SJCRH30 (cell line): ENCODE results near the gene SLC23A1. TPM values are rescaled to one million over a fixed set of nuclear protein-coding genes. Genes with fewer than 3 reads are reported as not detected.
"Not testable (repeated sequence)": the region's sequence is repeated elsewhere in the genome, so short reads cannot be mapped to it uniquely, and the experiment has no call there.

Experiments
- DNase-seq, 2 experiments: peaks; one replicate each; pipeline ENCODE4 v3.0.0-alpha.2; 2015 to 2020
- H3K27ac ChIP-seq: fragments of 250-450 bp; sonication (Bioruptor Pico); 2 replicates; pipeline ENCODE4 v1.5.1; 2020; ENCODE audit warnings: mild to moderate bottlenecking, moderate library complexity
- H3K27me3 ChIP-seq: fragments of 250-450 bp; sonication (Bioruptor Pico); 2 replicates; pipeline ENCODE4 v1.5.1; 2020; ENCODE audit warnings: mild to moderate bottlenecking, moderate library complexity
- H3K36me3 ChIP-seq: fragments of 250-450 bp; sonication (Bioruptor Pico); 2 replicates; pipeline ENCODE4 v1.5.1; 2020; ENCODE audit warnings: mild to moderate bottlenecking, moderate library complexity
- H3K4me1 ChIP-seq: fragments of 250-450 bp; sonication (Bioruptor Pico); 2 replicates; pipeline ENCODE4 v1.5.1; 2020; ENCODE audit warnings: mild to moderate bottlenecking, moderate library complexity
- H3K4me3 ChIP-seq: fragments of 250-450 bp; sonication (Bioruptor Pico); 2 replicates; pipeline ENCODE4 v1.5.1; 2020; ENCODE audit warnings: mild to moderate bottlenecking, moderate library complexity
- H3K9me3 ChIP-seq: fragments of 250-450 bp; sonication (Bioruptor Pico); replicated peaks from 2 replicates; pipeline ENCODE4 v1.5.1; 2020; ENCODE audit warnings: mild to moderate bottlenecking, moderate library complexity
- total RNA-seq: library from RNA; depleted of rRNA; stranded (reverse); fragments of >200 nt; shearing (Covaris generic); gene quantifications from 2 replicates; pipeline ENCODE4 v1.2.3, GENCODE V29; 2014

The SLC23A1 gene
- total RNA-seq, 1 experiment from 2014 or later, result not detected

- no peak for DNase-seq
- Histone ChIP-seq H3K27me3 (no peaks in the 10 kb centered on the region), H3K4me3 (no peak overlapping the region), H3K9me3 (no peaks in the 10 kb centered on the region), H3K36me3 (peaks cover 4% of the 10 kb centered on the region; the same call in 1 of the 2 replicates), H3K27ac (peak overlapping the region; percentile 54), H3K4me1 (peaks cover 14% of the 10 kb centered on the region)
These were observed 30.9 kb upstream of the SLC23A1 start for GRCh38 chr5:139413963-139414362.

- Histone ChIP-seq H3K36me3 (peaks cover 3% of the 10 kb centered on the region; the same call in 1 of the 2 replicates), H3K4me3 (no peak overlapping the region), H3K27ac (no peak overlapping the region), H3K4me1 (peaks cover 14% of the 10 kb centered on the region), H3K9me3 (no peaks in the 10 kb centered on the region), H3K27me3 (no peaks in the 10 kb centered on the region)
- DNase-seq, result no peak
These were observed 30.1 kb upstream of the SLC23A1 start for GRCh38 chr5:139413153-139413552.

- Histone ChIP-seq H3K27ac (no peak overlapping the region), H3K27me3 (no peaks in the 10 kb centered on the region), H3K4me3 (no peak overlapping the region), H3K36me3 (no peaks in the 10 kb centered on the region), H3K4me1 (peaks cover 14% of the 10 kb centered on the region), H3K9me3 (no peaks in the 10 kb centered on the region)
- DNase-seq, result no peak
These were observed 28.1 kb upstream of the SLC23A1 start for GRCh38 chr5:139410993-139411828.

- no peaks in the 10 kb centered on the region for H3K27me3 ChIP-seq
- no peak for DNase-seq
- H3K36me3 ChIP-seq, result no peaks in the 10 kb centered on the region
- no peak overlapping the region for H3K4me3 ChIP-seq
- H3K27ac ChIP-seq, result no peak overlapping the region
- H3K9me3 ChIP-seq, result no peaks in the 10 kb centered on the region
- peaks cover 12% of the 10 kb centered on the region for H3K4me1 ChIP-seq
These were observed 27.3 kb upstream of the SLC23A1 start for GRCh38 chr5:139410121-139410992.

GRCh38 chr5:139409116-139409515, 26.0 kb upstream of the SLC23A1 start:
- not testable (repeated sequence) for H3K9me3 ChIP-seq, H3K36me3 ChIP-seq, H3K27ac ChIP-seq, H3K4me3 ChIP-seq, H3K4me1 ChIP-seq, H3K27me3 ChIP-seq, DNase-seq

- Histone ChIP-seq H3K9me3 (no peaks in the 10 kb centered on the region), H3K36me3 (no peaks in the 10 kb centered on the region), H3K4me3 (no peak overlapping the region), H3K27me3 (no peaks in the 10 kb centered on the region), H3K4me1 (no peaks in the 10 kb centered on the region), H3K27ac (no peak overlapping the region)
- no peak for DNase-seq
These were observed 25.1 kb upstream of the SLC23A1 start for GRCh38 chr5:139408191-139408590.

- no peak for DNase-seq
- no peaks in the 10 kb centered on the region for H3K4me1 ChIP-seq
- no peaks in the 10 kb centered on the region for H3K36me3 ChIP-seq
- H3K9me3 ChIP-seq, result no peaks in the 10 kb centered on the region
- H3K27me3 ChIP-seq, result no peaks in the 10 kb centered on the region
- H3K4me3 ChIP-seq, result no peak overlapping the region
- H3K27ac ChIP-seq, result no peak overlapping the region
These were observed 24.4 kb upstream of the SLC23A1 start for GRCh38 chr5:139407517-139407916.

- Histone ChIP-seq H3K36me3 (no peaks in the 10 kb centered on the region), H3K27me3 (no peaks in the 10 kb centered on the region), H3K4me1 (no peaks in the 10 kb centered on the region), H3K4me3 (no peak overlapping the region), H3K27ac (no peak overlapping the region), H3K9me3 (no peaks in the 10 kb centered on the region)
- DNase-seq, result no peak
These were observed 23.9 kb upstream of the SLC23A1 start for GRCh38 chr5:139406963-139407362.

GRCh38 chr5:139404484-139404840, 21.4 kb upstream of the SLC23A1 start:
- peak overlapping the region; percentile 59 for H3K4me3 ChIP-seq
- H3K27me3 ChIP-seq, result no peaks in the 10 kb centered on the region

GRCh38 chr5:139403787-139404483, 20.8 kb upstream of the SLC23A1 start, which contains the start of gene SPATA24:
TSS of gene SPATA24 (minus strand) at chr5:139404089. CDS start at chr5:139404060, 29 bp downstream.
- no peaks in the 10 kb centered on the region for H3K4me1 ChIP-seq
- DNase-seq, result peak; percentile 97 to 98
- H3K9me3 ChIP-seq, result no peaks in the 10 kb centered on the region
- H3K36me3 ChIP-seq, result no peaks in the 10 kb centered on the region
- H3K27me3 ChIP-seq, result no peaks in the 10 kb centered on the region
- H3K4me3 ChIP-seq, result peak within 1 kb of the TSS; percentile 59
- peak within 1 kb of the TSS; percentile 60 for H3K27ac ChIP-seq

More at GRCh38 chr5:139404484-139404840, 21.4 kb upstream of the SLC23A1 start:
- peak overlapping the region; percentile 60 for H3K27ac ChIP-seq
- no peak for DNase-seq
- H3K9me3 ChIP-seq, result no peaks in the 10 kb centered on the region
- H3K4me1 ChIP-seq, result no peaks in the 10 kb centered on the region
- no peaks in the 10 kb centered on the region for H3K36me3 ChIP-seq

GRCh38 chr5:139403418-139403786, 20.3 kb upstream of the SLC23A1 start:
- Histone ChIP-seq H3K27me3 (no peaks in the 10 kb centered on the region), H3K4me3 (peak overlapping the region; percentile 59), H3K9me3 (no peaks in the 10 kb centered on the region), H3K27ac (peak overlapping the region; percentile 60), H3K36me3 (no peaks in the 10 kb centered on the region), H3K4me1 (no peaks in the 10 kb centered on the region)
- no peak for DNase-seq

- Histone ChIP-seq H3K4me3 (no peak overlapping the region), H3K4me1 (no peaks in the 10 kb centered on the region), H3K27me3 (no peaks in the 10 kb centered on the region), H3K36me3 (no peaks in the 10 kb centered on the region), H3K27ac (no peak overlapping the region), H3K9me3 (no peaks in the 10 kb centered on the region)
- peak; percentile 49 to 63 for DNase-seq
These were observed 19.6 kb upstream of the SLC23A1 start for GRCh38 chr5:139402561-139403158.

GRCh38 chr5:139401546-139401945, 18.4 kb upstream of the SLC23A1 start:
- no peak for DNase-seq
- Histone ChIP-seq H3K4me1 (no peaks in the 10 kb centered on the region), H3K36me3 (no peaks in the 10 kb centered on the region), H3K4me3 (no peak overlapping the region), H3K27me3 (no peaks in the 10 kb centered on the region), H3K27ac (no peak overlapping the region), H3K9me3 (no peaks in the 10 kb centered on the region)

GRCh38 chr5:139399501-139400121, 16.5 kb upstream of the SLC23A1 start:
- no peaks in the 10 kb centered on the region for H3K9me3 ChIP-seq
- no peaks in the 10 kb centered on the region for H3K27me3 ChIP-seq
- DNase-seq, result no peak
- H3K4me1 ChIP-seq, result peaks cover 14% of the 10 kb centered on the region
- H3K4me3 ChIP-seq, result no peak overlapping the region
- no peak overlapping the region for H3K27ac ChIP-seq
- no peaks in the 10 kb centered on the region for H3K36me3 ChIP-seq
